Chondrocyte (in vitro differentiated cells): ENCODE data around the gene GALK2. TPM values are rescaled to one million over a fixed set of nuclear protein-coding genes. Genes with fewer than 3 reads are reported as not detected.

Experiments used
- DNase-seq: peaks from one replicate; pipeline ENCODE4 v3.0.0; 2021; ENCODE audit warnings: mixed read lengths, low spot score
- H3K27ac Mint-ChIP-seq: one replicate; pipeline ENCODE4 v1.8.0; 2021; ENCODE audit warnings: mild to moderate bottlenecking, moderate library complexity, mixed read lengths; ENCODE audit not compliant: unreplicated experiment
- H3K27me3 Mint-ChIP-seq: 2 replicates; pipeline ENCODE4 v1.8.0; 2021; ENCODE audit warnings: low read depth, mixed read lengths
- H3K36me3 Mint-ChIP-seq: 2 replicates; pipeline ENCODE4 v1.8.0; 2021; ENCODE audit warnings: low read depth, mixed read lengths
- H3K4me1 Mint-ChIP-seq: 2 replicates; pipeline ENCODE4 v1.8.0; 2021; ENCODE audit warnings: low read depth, mild to moderate bottlenecking, mixed read lengths
- H3K4me3 Mint-ChIP-seq: one replicate; pipeline ENCODE4 v1.8.0; 2021; ENCODE audit warnings: mild to moderate bottlenecking, moderate library complexity, mixed read lengths; ENCODE audit not compliant: unreplicated experiment
- H3K9me3 Mint-ChIP-seq: 2 replicates; pipeline ENCODE4 v1.8.0; 2021; ENCODE audit warnings: low read depth, mixed read lengths
- CTCF ChIP-seq: fragments of 200-600 bp; sonication (generic); IDR thresholded peaks from 2 replicates; pipeline ENCODE4 v1.5.0; 2021; ENCODE audit warnings: antibody characterized with exemption, mild to moderate bottlenecking, moderate library complexity
- total RNA-seq: library from RNA; stranded (reverse); gene quantifications from 3 replicates; pipeline ENCODE4 v1.2.1, GENCODE V29; 2021

The GALK2 gene
- total RNA-seq, 1 donor from 2014 or later: 14.8 TPM

- peaks cover 15% of the 10 kb centered on the region for H3K4me1 Mint-ChIP-seq
Observed at GRCh38 chr15:49131403-49131802, 38.6 kb upstream of the GALK2 start.

GRCh38 chr15:49134683-49135341 is 35.2 kb upstream of the GALK2 start:
- peaks cover 26% of the 10 kb centered on the region for H3K4me1 Mint-ChIP-seq
- H3K9me3 Mint-ChIP-seq: no peaks in the 10 kb centered on the region
- no peak overlapping the region for H3K4me3 Mint-ChIP-seq
- H3K36me3 Mint-ChIP-seq: peaks cover 21% of the 10 kb centered on the region
- peak overlapping the region; percentile 89 for H3K27ac Mint-ChIP-seq
- H3K27me3 Mint-ChIP-seq: no peaks in the 10 kb centered on the region
- no peak for DNase-seq
- TF ChIP-seq CTCF: no peak

More at GRCh38 chr15:49131403-49131802, 38.6 kb upstream of the GALK2 start:
- H3K4me3 Mint-ChIP-seq: no peak overlapping the region
- H3K27ac Mint-ChIP-seq: no peak overlapping the region
- TF ChIP-seq CTCF: no peak
- no peaks in the 10 kb centered on the region for H3K27me3 Mint-ChIP-seq
- DNase-seq: no peak
- peaks cover 28% of the 10 kb centered on the region for H3K36me3 Mint-ChIP-seq
- H3K9me3 Mint-ChIP-seq: no peaks in the 10 kb centered on the region

- DNase-seq: no peak
- peaks cover 21% of the 10 kb centered on the region for H3K36me3 Mint-ChIP-seq
- H3K9me3 Mint-ChIP-seq: no peaks in the 10 kb centered on the region
- H3K4me1 Mint-ChIP-seq: peaks cover 26% of the 10 kb centered on the region
- H3K4me3 Mint-ChIP-seq: no peak overlapping the region
- no peaks in the 10 kb centered on the region for H3K27me3 Mint-ChIP-seq
- H3K27ac Mint-ChIP-seq: peak overlapping the region; percentile 89
- TF ChIP-seq CTCF: no peak
Observed at GRCh38 chr15:49135342-49135857, 34.6 kb upstream of the GALK2 start.

GRCh38 chr15:49135911-49136310 is 34.1 kb upstream of the GALK2 start:
- Mint-ChIP-seq H3K9me3 (no peaks in the 10 kb centered on the region), H3K36me3 (peaks cover 23% of the 10 kb centered on the region), H3K4me1 (peaks cover 26% of the 10 kb centered on the region), H3K27ac (peak overlapping the region; percentile 89), H3K27me3 (no peaks in the 10 kb centered on the region), H3K4me3 (no peak overlapping the region)
- no peak for DNase-seq
- no peak for TF ChIP-seq CTCF

GRCh38 chr15:49137861-49138260 is 32.2 kb upstream of the GALK2 start:
- no peak for TF ChIP-seq CTCF
- no peak for DNase-seq
- peaks cover 26% of the 10 kb centered on the region for H3K4me1 Mint-ChIP-seq
- H3K27me3 Mint-ChIP-seq: no peaks in the 10 kb centered on the region
- peak overlapping the region; percentile 49 for H3K27ac Mint-ChIP-seq
- no peaks in the 10 kb centered on the region for H3K9me3 Mint-ChIP-seq
- no peak overlapping the region for H3K4me3 Mint-ChIP-seq
- H3K36me3 Mint-ChIP-seq: peaks cover 23% of the 10 kb centered on the region
